Prostate gland (tissue), 2 donors: ENCODE results near the gene SSTR1.

ENCODE experiments used
- POLR2A ChIP-seq: fragments of 450-650 bp; IDR thresholded peaks from one replicate; pipeline ENCODE4 v1.6.1; 2016; ENCODE audit warnings: antibody characterized with exemption, mild to moderate bottlenecking
- TF ChIP-seq, protein P1 (sequence below), 4 experiments: fragments of 200-600 bp in 2 of 4; fragments of 450-650 bp in 2 of 4; sonication (generic) in 2 of 4; IDR thresholded peaks; 1 replicate in 3 of 4; 2 replicates in 1 of 4; pipeline ENCODE4 v1.5.1; 2016 to 2019; ENCODE audit warnings: antibody characterized with exemption in 4 of 4, mild to moderate bottlenecking in 2 of 4, moderate library complexity in 2 of 4

DNA sequence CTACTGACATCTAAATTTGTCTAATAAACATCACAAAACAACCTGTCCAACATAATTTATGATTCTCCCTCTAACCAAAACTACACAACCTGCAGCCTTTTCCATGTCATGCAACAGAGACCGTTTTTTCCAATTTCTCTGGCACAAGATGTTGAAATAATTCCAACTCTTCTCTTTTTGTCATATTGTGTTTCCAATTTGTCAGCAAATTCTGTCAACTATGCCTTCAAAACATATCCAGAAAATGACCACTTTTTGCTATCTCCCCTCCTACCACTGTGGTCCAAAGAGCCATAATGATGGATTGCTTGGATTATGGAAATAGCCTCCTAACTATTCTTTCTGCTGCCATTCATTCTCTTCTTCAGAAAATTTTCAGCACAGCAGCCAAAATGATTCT, 31.3 kb upstream of the SSTR1 start:
- TF ChIP-seq POLR2A, result no peak
- TF ChIP-seq, protein P1, sequence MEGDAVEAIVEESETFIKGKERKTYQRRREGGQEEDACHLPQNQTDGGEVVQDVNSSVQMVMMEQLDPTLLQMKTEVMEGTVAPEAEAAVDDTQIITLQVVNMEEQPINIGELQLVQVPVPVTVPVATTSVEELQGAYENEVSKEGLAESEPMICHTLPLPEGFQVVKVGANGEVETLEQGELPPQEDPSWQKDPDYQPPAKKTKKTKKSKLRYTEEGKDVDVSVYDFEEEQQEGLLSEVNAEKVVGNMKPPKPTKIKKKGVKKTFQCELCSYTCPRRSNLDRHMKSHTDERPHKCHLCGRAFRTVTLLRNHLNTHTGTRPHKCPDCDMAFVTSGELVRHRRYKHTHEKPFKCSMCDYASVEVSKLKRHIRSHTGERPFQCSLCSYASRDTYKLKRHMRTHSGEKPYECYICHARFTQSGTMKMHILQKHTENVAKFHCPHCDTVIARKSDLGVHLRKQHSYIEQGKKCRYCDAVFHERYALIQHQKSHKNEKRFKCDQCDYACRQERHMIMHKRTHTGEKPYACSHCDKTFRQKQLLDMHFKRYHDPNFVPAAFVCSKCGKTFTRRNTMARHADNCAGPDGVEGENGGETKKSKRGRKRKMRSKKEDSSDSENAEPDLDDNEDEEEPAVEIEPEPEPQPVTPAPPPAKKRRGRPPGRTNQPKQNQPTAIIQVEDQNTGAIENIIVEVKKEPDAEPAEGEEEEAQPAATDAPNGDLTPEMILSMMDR (IDR thresholded peaks at IDR 0.05), result no peak
